Stimulated activated CD4-positive, alpha-beta T cell treated with anti-CD3 and anti-CD28 coated beads, Interleukin-4, amount 100 ng/mL, for 24 hours (primary cell): ENCODE results near the gene ASXL3.

Experiments used
- DNase-seq: peaks from one replicate; pipeline ENCODE4 v3.0.0-alpha.2; 2020

Gene ASXL3

GRCh38 chr18:33584548-33585430 is 6.8 kb downstream of the ASXL3 start:
- no peak for DNase-seq

- DNase-seq: no peak
Measured at GRCh38 chr18:33585431-33585775, 7.4 kb downstream of the ASXL3 start.

DNA sequence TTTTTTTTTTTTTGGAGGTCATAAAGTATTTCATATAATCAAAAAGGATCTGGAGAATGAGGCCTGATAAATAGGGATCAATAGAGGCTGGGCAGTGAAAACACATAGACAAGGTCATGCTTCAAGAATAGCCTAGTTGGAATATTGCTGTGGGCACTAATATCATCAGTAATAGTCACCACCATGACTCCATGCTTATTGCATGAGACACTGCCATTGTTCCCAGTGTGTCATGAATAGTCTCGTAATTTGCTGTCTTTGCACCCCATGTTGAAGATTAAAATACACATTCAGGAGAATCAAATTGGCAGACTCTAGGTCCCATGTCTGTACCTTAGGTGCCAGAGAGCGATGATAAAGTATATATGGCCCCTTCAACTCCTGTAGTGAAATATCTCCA is 10.3 kb downstream of the ASXL3 start:
- no peak for DNase-seq

GRCh38 chr18:33593261-33593660 is 15.2 kb downstream of the ASXL3 start:
- no peak for DNase-seq

GRCh38 chr18:33594799-33595198 is 16.8 kb downstream of the ASXL3 start:
- no peak for DNase-seq

GRCh38 chr18:33596178-33596854 is 18.3 kb downstream of the ASXL3 start:
- DNase-seq: no peak

DNA sequence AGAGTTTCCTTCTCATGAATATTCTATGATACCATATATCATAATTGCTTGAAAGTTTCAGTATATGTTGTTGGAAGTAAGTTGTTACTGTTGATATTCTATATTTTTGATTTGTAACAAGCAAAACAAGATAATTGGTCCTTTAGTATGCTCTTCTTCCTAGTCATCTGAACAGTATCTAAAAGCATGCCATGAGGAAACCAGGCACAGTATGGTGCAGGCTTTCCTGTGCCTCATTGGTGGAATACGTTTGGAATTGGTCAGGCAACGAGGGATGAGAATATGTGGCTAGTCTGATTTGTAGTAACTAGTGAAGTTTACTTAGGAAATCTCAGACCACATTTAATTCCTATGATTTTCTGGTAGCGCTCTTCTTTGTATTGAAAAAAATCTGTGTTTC is 22.8 kb downstream of the ASXL3 start:
- DNase-seq: no peak

GRCh38 chr18:33603454-33603853 is 25.4 kb downstream of the ASXL3 start:
- no peak for DNase-seq

DNA sequence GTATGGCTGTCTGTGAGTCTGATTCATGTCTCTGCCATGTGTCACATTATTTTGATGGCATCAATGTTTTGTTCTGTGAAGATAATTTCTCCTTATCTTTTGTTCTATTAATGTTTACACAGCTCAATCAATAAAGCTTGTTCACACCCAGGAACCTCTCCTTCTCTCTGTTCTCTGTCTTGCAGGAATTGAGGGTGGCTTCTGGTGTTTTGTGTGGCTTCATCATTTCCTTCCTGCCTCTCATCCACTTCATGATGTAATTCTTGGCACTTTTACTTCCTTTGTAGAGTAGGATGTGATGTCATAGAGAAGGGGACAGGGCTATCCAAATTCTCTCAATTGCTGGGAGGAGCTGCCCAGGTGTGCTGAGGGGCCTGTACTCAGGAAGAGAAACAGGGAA is 27.2 kb downstream of the ASXL3 start:
- no peak for DNase-seq

- DNase-seq: no peak
Measured at GRCh38 chr18:33606621-33607020, 28.6 kb downstream of the ASXL3 start.

DNA sequence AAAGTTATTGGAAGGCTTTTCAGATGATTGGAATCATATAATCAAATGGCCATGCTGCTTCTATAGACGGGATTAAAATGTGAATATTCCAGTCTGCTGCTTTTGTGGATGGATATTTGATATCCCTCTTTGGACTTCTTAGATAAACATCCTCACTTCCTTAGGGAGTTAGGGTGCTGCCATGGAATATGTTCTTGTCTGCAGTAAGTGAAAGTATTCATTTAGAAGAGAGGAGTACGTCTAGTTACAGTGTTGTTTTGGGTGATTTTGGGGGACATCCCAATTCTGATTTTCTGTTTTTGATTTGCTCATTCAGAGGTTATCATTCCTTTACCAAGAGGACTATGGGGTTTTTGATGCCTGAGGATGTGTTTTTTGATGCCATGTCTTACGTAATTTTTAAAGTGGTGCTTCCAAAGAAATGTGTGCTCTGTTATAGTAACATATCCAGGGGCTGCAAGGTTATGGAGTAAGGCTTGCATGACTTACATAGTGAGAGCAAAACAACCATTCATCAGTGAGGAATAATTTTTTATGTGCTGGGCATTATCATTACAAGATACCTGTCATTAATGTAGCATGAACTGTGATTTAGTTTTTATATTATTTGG is 33.6 kb downstream of the ASXL3 start:
- no peak for DNase-seq

GRCh38 chr18:33612632-33613031 is 34.6 kb downstream of the ASXL3 start:
- no peak for DNase-seq

GRCh38 chr18:33616556-33616955 is 38.5 kb downstream of the ASXL3 start:
- DNase-seq: no peak

- no peak for DNase-seq
Measured at GRCh38 chr18:33627114-33627513, 49.1 kb downstream of the ASXL3 start.

GRCh38 chr18:33630476-33630875 is 52.5 kb downstream of the ASXL3 start:
- DNase-seq: no peak

- DNase-seq: no peak
Measured at GRCh38 chr18:33641141-33641540, 63.1 kb downstream of the ASXL3 start.

DNA sequence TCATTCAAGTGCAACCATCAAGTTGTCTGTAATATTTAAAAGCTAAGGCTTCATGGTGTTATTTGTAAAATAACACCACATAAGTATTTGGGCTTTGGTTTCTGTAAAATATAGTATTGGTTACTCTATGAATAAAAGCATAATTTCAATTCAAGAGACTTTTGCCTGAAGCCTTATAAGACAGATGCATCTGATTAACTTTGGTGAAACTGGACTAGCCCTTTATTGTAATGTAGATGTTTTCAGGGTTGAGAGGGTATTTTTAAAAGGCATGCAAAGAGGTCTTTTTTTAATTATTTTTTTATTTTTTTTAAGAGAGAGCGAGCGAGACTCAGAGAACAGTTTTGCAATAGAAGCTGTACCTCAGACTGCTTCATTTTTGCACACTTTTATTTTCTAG is 66.5 kb downstream of the ASXL3 start:
- DNase-seq: no peak

DNA sequence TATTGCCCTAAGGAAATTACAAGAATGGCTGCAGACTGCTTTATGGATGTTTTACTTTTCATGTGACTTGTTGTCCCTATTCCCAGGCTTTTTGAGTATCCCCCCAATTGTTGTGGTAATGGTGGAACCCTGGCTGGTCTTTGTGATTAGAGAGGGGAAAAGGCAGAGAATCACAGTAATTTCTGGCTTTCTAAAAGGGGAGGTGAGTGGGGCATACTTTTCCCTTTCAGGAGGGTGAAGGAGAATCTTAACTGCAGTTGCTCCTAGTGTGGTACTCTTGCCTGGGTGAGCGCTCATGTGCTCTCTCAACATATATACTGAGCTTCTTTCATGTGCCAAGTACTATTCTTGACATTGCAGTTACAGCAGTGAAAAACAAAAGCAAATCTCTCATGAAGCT is 69.3 kb downstream of the ASXL3 start:
- DNase-seq: no peak

- no peak for DNase-seq
Measured at GRCh38 chr18:33652635-33653034, 74.6 kb downstream of the ASXL3 start.

DNA sequence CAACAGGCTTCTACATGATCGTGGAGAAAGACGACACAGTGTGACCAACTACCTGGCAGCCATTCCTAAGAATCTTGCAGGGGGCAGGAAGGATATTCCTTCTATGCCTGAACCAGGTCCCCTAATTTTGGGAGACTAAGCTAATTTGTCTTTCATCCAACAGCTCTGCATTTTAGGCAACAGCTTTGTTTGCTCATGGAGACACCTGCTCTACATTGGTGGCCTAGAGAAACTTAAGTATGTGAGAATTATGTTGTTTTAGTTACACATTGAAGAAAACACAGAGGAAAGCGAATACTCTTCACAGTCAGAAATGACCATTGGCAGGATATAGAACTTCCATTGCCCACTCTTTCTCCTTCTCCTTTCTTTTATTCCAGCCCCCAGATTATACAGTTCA is 75.2 kb downstream of the ASXL3 start:
- DNase-seq: no peak

DNA sequence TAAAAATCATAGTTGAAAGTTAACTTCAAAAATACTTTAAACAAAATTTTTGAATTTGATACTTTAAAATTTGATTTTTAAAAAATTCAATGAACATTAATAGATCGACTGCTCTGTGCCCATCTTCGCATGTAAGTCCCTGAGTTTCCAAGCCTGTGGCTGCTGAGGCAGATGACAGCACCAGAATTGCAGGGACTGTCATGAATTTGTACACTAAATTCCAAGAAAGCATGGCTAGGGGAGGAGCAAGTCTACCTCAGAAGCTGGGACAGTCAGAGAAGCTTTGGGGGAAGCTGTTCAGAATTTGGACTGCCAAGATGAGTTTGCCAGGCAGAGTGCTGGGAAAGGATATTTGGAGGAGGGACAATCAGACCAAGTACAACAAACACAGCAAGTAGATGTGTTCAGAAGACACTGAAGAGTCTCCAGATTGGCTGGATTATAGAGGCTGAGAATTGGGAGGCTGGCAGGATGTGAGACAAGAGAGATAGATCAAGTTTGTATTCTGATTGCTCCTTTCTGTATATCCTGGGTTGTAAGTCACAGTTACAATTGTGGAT is 79.0 kb downstream of the ASXL3 start:
- DNase-seq: no peak

- no peak for DNase-seq
Measured at GRCh38 chr18:33660696-33661310, 82.8 kb downstream of the ASXL3 start.

GRCh38 chr18:33664241-33664874 is 86.3 kb downstream of the ASXL3 start:
- DNase-seq: no peak
